GM19351 (cell line): ENCODE measurements around the gene IDH3G.
A peak's percentile ranks its signal among the peaks of the same experiment; 100 is the strongest.

ENCODE experiments used
- ATAC-seq: cut with Tn5 transposase; IDR thresholded peaks from one replicate; pipeline ENCODE4 v1.9.1; 2021; ENCODE audit warnings: mild to moderate bottlenecking, moderate library complexity; ENCODE audit not compliant: unreplicated experiment

The IDH3G gene

DNA sequence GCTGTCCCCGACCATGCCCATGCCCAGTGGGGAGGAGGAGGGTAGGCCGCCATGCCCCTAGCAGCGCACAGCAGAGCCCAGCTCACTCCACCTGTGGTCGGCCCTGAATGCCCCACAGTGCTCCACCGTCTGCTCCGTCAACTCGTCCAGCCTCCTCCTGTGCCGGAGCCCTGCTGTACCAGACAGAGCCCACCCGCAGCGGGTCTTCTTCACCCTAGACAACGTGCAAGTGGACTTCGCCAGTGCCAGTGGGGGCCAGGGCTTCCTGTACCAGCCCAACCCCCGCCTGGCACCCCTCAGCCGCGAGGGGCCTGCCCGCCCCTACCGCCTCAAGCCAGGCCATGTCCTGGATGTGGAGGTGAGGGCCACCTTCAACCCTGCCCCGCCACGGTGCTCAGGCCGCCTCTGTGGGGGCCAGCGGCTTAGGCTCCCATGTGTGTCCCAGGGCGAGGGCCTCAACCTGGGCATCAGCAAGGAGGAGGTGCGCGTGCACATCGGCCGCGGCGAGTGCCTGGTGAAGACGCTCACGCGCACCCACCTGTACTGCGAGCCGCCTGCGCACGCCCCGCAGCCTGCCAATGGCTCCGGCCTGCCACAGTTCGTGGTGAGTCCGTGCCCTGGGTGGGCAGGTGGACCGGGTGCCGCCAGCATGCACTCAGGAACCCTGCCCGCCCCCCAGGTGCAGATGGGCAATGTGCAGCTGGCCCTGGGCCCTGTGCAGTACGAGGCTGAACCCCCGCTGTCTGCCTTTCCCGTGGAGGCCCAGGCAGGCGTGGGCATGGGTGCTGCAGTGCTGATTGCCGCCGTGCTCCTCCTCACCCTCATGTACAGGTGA lies 20.2 kb downstream of the IDH3G start:
- ATAC-seq = no peak

- ATAC-seq = no peak
Observed at GRCh38 chrX:153773218-153773611, 21.0 kb downstream of the IDH3G start.

DNA sequence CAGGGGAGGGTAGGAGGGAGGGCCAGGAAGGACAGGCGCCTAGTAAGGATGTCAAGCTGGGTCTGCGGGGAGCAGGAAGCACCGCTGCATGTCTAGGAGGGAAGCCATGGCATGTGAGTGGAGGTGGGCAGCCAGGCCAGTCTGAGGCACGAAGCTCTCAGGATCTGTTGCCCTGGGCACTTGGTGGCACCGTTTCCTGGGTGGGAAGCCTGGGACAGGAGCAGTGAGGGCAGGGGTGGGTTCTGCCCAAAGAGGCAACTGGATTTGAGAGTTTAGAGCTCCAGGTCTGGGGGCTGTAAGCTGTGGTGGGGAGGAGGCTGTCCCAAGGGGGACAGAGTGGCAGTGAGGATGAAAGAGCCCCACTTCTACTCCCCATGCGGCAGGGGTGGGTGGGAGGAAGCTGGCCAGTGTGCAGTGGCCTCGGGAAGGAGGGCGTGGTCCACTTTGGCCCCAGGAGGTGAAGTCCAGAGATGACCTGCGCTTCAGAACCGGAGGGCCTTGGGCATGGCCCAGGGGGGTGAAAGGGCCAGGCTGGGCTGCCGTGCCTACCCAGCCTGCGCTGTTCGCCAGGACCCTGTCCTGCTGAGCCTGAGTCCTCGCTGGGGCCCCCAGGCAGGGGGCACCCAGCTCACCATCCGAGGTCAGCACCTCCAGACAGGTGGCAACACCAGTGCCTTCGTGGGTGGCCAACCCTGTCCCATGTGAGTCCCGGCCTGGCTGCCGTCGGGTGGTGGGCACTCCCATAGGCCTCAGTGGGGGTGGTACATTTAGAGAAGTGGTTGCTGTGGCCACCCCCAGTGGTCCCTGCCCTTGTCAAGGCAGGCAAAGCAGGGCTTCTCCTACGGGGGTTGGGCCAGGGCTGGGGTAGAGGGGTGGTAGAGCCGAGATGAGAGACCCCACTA lies 21.6 kb downstream of the IDH3G start:
- ATAC-seq = no peak

- ATAC-seq = no peak
Observed at GRCh38 chrX:153771415-153772315, 22.5 kb downstream of the IDH3G start.

GRCh38 chrX:153770601-153771414 lies 23.4 kb downstream of the IDH3G start:
- no peak for ATAC-seq

- ATAC-seq = no peak
Observed at GRCh38 chrX:153769865-153770600, 24.1 kb downstream of the IDH3G start.

DNA sequence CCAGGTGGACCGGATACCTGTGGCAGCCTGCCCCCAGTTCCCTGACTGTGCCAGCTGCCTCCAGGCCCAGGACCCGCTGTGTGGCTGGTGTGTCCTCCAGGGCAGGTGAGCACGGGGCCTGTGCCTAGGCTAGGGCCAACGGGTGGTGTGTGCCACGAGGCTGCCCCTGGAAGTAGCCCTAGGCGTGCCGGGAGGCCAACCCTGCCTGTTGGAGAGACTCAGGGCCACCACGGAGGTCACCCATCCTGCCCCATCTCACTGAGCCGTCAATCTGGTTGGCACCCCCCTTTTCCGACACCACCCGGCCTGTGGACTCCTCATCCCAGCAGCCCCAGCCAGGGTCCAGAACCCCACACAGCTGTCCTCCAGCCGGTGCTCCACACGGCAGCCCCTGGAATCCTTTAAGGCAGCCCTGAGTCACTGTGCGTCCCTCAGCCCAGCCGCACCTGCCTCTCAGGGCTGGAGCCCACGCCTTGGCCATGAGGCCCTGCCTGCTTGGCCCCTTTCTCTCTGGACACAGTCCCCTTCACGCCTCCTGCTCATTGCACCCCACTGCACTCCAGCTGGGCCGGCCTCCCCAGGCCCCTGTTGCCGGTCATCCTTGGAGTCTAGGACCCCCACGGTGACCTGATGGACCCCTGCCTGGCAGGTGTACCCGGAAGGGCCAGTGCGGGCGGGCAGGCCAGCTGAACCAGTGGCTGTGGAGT lies 24.9 kb downstream of the IDH3G start:
- ATAC-seq = no peak

- no peak for ATAC-seq
Observed at GRCh38 chrX:153768311-153769157, 25.6 kb downstream of the IDH3G start.

GRCh38 chrX:153767674-153768055 lies 26.5 kb downstream of the IDH3G start:
- ATAC-seq = no peak

DNA sequence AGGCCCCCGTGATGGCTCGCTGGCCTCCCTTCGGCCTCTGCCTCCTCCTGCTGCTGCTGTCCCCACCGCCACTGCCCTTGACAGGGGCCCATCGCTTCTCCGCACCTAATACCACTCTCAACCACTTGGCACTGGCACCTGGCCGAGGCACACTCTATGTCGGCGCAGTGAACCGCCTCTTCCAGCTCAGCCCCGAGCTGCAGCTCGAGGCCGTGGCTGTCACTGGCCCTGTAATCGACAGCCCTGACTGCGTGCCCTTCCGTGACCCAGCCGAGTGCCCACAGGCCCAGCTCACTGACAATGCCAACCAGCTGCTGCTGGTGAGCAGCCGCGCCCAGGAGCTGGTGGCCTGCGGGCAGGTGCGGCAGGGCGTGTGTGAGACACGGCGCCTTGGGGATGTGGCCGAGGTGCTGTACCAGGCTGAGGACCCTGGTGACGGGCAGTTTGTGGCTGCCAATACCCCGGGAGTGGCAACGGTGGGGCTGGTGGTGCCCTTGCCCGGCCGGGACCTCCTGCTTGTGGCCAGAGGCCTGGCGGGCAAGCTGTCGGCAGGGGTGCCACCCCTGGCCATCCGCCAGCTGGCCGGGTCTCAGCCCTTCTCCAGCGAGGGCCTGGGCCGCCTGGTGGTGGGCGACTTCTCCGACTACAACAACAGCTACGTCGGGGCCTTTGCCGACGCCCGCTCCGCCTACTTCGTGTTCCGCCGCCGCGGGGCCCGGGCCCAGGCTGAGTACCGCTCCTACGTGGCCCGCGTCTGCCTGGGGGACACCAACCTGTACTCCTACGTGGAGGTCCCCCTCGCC lies 27.1 kb downstream of the IDH3G start:
- no peak for ATAC-seq

GRCh38 chrX:153766098-153766817 lies 27.9 kb downstream of the IDH3G start:
- no peak for ATAC-seq

GRCh38 chrX:153765138-153766079 lies 28.8 kb downstream of the IDH3G start:
- ATAC-seq = no peak

DNA sequence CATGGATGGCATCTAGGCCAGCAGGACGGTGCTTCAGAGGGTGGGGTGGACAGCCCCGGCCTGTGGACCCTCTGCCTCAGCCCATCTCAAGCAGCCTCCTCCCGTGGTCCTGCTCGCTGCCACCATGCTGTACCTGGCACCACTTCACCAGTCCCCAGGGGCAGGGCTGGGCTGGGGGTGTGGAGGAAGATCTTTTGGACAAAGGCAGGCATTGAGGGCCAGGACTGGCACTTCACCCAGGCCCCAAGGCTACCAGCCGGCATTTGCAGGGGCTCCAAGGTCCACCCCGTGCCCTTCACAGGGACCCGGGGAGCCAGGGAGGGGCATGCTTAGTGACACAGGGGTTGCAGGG lies 29.4 kb downstream of the IDH3G start:
- ATAC-seq = no peak

DNA sequence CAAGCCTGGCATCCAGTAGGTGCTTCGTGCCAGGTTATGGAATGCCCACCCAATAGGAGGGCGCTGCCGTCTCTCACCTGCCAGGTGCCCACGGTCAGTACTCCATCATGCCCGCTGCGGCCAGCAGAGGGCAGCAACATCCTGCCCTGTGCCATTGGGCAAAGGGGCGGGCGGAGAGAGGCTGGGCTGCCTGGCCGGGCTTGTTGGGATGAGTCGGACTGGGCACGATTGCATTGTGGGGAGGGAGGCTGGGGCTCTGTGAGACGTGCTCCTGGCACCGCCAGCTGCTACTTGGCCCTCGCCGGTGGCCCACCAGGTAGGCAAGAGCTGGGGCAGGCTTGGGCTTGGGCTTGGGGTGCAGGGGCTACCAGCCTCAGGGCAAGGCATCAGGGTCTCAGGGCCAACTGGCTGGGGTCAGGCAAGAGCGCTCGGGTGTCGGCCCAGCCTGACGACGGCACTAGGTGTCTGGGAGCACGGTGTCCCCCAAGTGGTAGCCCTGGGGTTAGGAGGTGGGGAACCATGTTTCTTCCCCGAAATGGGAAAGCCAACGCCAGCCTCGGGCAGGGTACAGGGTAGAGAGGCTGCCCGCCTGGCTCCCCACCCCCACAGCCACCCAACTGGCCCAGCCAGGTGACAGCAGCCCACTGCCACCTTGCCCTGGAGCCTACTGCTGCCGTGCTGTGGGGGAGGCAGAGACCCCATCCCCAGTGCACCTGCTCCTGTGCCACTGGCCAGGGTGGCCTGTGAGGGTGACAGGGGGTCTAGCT lies 30.0 kb downstream of the IDH3G start, which contains the start of gene PLXNB3:
Gene PLXNB3, plus strand, starts transcription at position 261 of the 767 bp plus-strand sequence. CDS start 1,287 bp downstream, outside the sequence.
- peak; percentile 77 for ATAC-seq
